IMR-90 (cell line): ENCODE data around the gene NPR2. TPM values are rescaled to one million over a fixed set of nuclear protein-coding genes. Genes with fewer than 3 reads are reported as not detected.
A peak's percentile ranks its signal among the peaks of the same experiment; 100 is the strongest.

Experiments
- ATAC-seq: fragments of 200-7000 bp; cut with Tn5 transposase; 2 replicates; pipeline ENCODE4 v1.9.1; 2020; ENCODE audit warnings: low read depth, mild to moderate bottlenecking, moderate library complexity
- BruUV-seq: library from RNA; stranded (reverse); fragments of 400-500 nt; replicated peaks from 2 replicates; lab custom pipeline; 2021; lab: Mats Ljungman, UMichigan
- CTCF ChIA-PET: fragments of 300-600 bp; formaldehyde crosslinking; extraction: SDS; loops from one replicate; lab custom pipeline; 2021; ENCODE audit warnings: antibody characterized with exemption; lab: Yijun Ruan, JAX
- POLR2A ChIA-PET: fragments of 300-600 bp; sonication (Branson Sonifier 250); formaldehyde crosslinking; loops from one replicate; lab custom pipeline; 2022; ENCODE audit warnings: antibody characterized with exemption; ENCODE audit not compliant: unreplicated experiment; lab: Charles Lee
- DNase-seq: peaks from one replicate; pipeline ENCODE4 v3.0.0; 2013
- H2AFZ ChIP-seq: replicated peaks from 2 replicates; pipeline ENCODE3; 2013; ENCODE audit warnings: low read length, mild to moderate bottlenecking; ENCODE audit not compliant: poor library complexity
- H2AK5ac ChIP-seq: 2 replicates; pipeline ENCODE4 v1.6.1; 2013; ENCODE audit warnings: low read depth, low read length, inconsistent platforms
- H2AK9ac ChIP-seq: replicated peaks from 2 replicates; pipeline ENCODE3; 2013; ENCODE audit warnings: mild to moderate bottlenecking, low read depth, low read length, moderate library complexity; ENCODE audit not compliant: poor library complexity
- H2BK120ac ChIP-seq: 2 replicates; pipeline ENCODE4 v1.6.1; 2013; ENCODE audit warnings: low read depth, low read length, inconsistent platforms
- H2BK15ac ChIP-seq: 3 replicates; pipeline ENCODE4 v1.6.1; 2013; ENCODE audit warnings: low read depth, low read length, inconsistent platforms
- H2BK20ac ChIP-seq: 2 replicates; pipeline ENCODE4 v1.6.1; 2013; ENCODE audit warnings: low read depth, mild to moderate bottlenecking, inconsistent platforms, low read length, moderate library complexity
- H2BK5ac ChIP-seq: 2 replicates; pipeline ENCODE4 v1.6.1; 2013; ENCODE audit warnings: mild to moderate bottlenecking, low read depth, low read length, inconsistent platforms; ENCODE audit not compliant: poor library complexity, severe bottlenecking
- H3K14ac ChIP-seq: replicated peaks from 2 replicates; pipeline ENCODE4 v1.6.1; 2013; ENCODE audit warnings: low read depth, low read length, inconsistent platforms
- H3K18ac ChIP-seq: 2 replicates; pipeline ENCODE4 v1.6.1; 2013; ENCODE audit warnings: low read depth, low read length, control low read depth
- H3K23ac ChIP-seq: 2 replicates; pipeline ENCODE4 v1.6.1; 2013; ENCODE audit warnings: low read depth, low read length, inconsistent platforms
- H3K27ac ChIP-seq: 2 replicates; pipeline ENCODE4 v1.5.1; 2013; ENCODE audit warnings: mild to moderate bottlenecking, control low read depth, low read length; ENCODE audit not compliant: insufficient read depth
- H3K27me3 ChIP-seq: 2 replicates; pipeline ENCODE4 v1.6.1; 2013; ENCODE audit warnings: low read length; ENCODE audit not compliant: control insufficient read depth, insufficient read depth
- H3K36me3 ChIP-seq: 2 replicates; pipeline ENCODE4 v1.6.1; 2013; ENCODE audit warnings: low read length, mixed read lengths; ENCODE audit not compliant: control insufficient read depth, insufficient read depth
- H3K4ac ChIP-seq: 2 replicates; pipeline ENCODE4 v1.6.1; 2013; ENCODE audit warnings: low read depth, low read length, inconsistent platforms
- H3K4me1 ChIP-seq: 2 replicates; pipeline ENCODE4 v1.6.1; 2013; ENCODE audit warnings: low read length, mixed read lengths; ENCODE audit not compliant: control insufficient read depth, insufficient read depth
- H3K4me2 ChIP-seq: 2 replicates; pipeline ENCODE4 v1.6.1; 2013; ENCODE audit warnings: low read depth, mild to moderate bottlenecking, control low read depth, low read length, moderate library complexity
- H3K4me3 ChIP-seq: 2 replicates; pipeline ENCODE4 v1.5.1; 2013; ENCODE audit warnings: low read depth, mild to moderate bottlenecking, control low read depth, low read length, moderate library complexity; ENCODE audit not compliant: insufficient read depth
- H3K56ac ChIP-seq: 2 replicates; pipeline ENCODE4 v1.6.1; 2013; ENCODE audit warnings: low read length, inconsistent platforms; ENCODE audit not compliant: insufficient read depth; ENCODE audit errors: extremely low read depth
- H3K79me1 ChIP-seq, 2 experiments: 2 replicates each; pipeline ENCODE4 v1.6.1; 2013; ENCODE audit warnings: low read length in 2 of 2, inconsistent platforms in 1 of 2, low read depth in 1 of 2
- H3K9ac ChIP-seq: 2 replicates; pipeline ENCODE4 v1.6.1; 2013; ENCODE audit warnings: low read depth, low read length, control low read depth
- H3K9me1 ChIP-seq: 2 replicates; pipeline ENCODE4 v1.6.1; 2013; ENCODE audit warnings: low read length, inconsistent platforms; ENCODE audit not compliant: insufficient read depth
- H3K9me3 ChIP-seq: 2 replicates; pipeline ENCODE4 v1.6.1; 2013; ENCODE audit warnings: low read length; ENCODE audit not compliant: control insufficient read depth, insufficient read depth
- H4K20me1 ChIP-seq: 2 replicates; pipeline ENCODE4 v1.6.1; 2013; ENCODE audit warnings: low read length, inconsistent platforms; ENCODE audit not compliant: insufficient read depth
- H4K5ac ChIP-seq: 2 replicates; pipeline ENCODE4 v1.6.1; 2013; ENCODE audit warnings: mild to moderate bottlenecking, low read depth, low read length, control low read depth
- H4K8ac ChIP-seq, 2 experiments: 2 replicates each; pipeline ENCODE4 v1.6.1; 2013; ENCODE audit warnings: low read depth in 2 of 2, low read length in 2 of 2, control low read depth in 1 of 2, inconsistent platforms in 1 of 2
- H4K91ac ChIP-seq: 2 replicates; pipeline ENCODE4 v1.6.1; 2013; ENCODE audit warnings: low read depth, low read length, inconsistent platforms; ENCODE audit not compliant: insufficient read depth
- BHLHE40 ChIP-seq: fragments of 150-350 bp; IDR thresholded peaks from 2 replicates; pipeline ENCODE4 v1.6.1; 2016; ENCODE audit warnings: mild to moderate bottlenecking, low read depth, low read length
- CEBPB ChIP-seq: IDR thresholded peaks from 2 replicates; pipeline ENCODE4 v1.6.1; 2012; ENCODE audit warnings: low read depth, low read length, improper control_type of control experiment
- CHD1 ChIP-seq: IDR thresholded peaks from 2 replicates; pipeline ENCODE4 v1.6.1; 2012; ENCODE audit warnings: low read depth, low read length, improper control_type of control experiment
- ELK1 ChIP-seq: fragments of 150-350 bp; IDR thresholded peaks from 2 replicates; pipeline ENCODE4 v1.6.1; 2016; ENCODE audit warnings: low read depth, mild to moderate bottlenecking, low read length, moderate library complexity, borderline replicate concordance
- FOS ChIP-seq: fragments of 150-350 bp; IDR thresholded peaks from 2 replicates; pipeline ENCODE4 v1.6.1; 2016; ENCODE audit warnings: low read depth, low read length
- MAFK ChIP-seq: IDR thresholded peaks from 2 replicates; pipeline ENCODE4 v1.6.1; 2012; ENCODE audit warnings: low read depth, low read length, improper control_type of control experiment
- MXI1 ChIP-seq: IDR thresholded peaks from 2 replicates; pipeline ENCODE4 v1.6.1; 2012; ENCODE audit warnings: low read depth, mild to moderate bottlenecking, low read length, moderate library complexity, borderline replicate concordance
- NFE2L2 ChIP-seq: fragments of 150-350 bp; IDR thresholded peaks from 2 replicates; pipeline ENCODE4 v1.6.1; 2016; ENCODE audit warnings: low read depth, mild to moderate bottlenecking, low read length
- POLR2A ChIP-seq: IDR thresholded peaks from 2 replicates; pipeline ENCODE4 v1.6.1; 2012; ENCODE audit warnings: mild to moderate bottlenecking, low read depth, low read length
- RAD21 ChIP-seq: IDR thresholded peaks from 2 replicates; pipeline ENCODE4 v1.6.1; 2012; ENCODE audit warnings: low read length, improper control_type of control experiment
- RCOR1 ChIP-seq: IDR thresholded peaks from 2 replicates; pipeline ENCODE4 v1.6.1; 2012; ENCODE audit warnings: mild to moderate bottlenecking, low read length, improper control_type of control experiment; ENCODE audit not compliant: insufficient replicate concordance
- USF2 ChIP-seq: fragments of 150-350 bp; IDR thresholded peaks from 2 replicates; pipeline ENCODE4 v1.6.1; 2017; ENCODE audit warnings: mild to moderate bottlenecking, antibody characterized with exemption, low read length, low read depth
- WGBS, 2 experiments: methylation state at CpG; one replicate each; pipeline versions ENCODE4 v1.1.5 to v1.1.7; 2013; ENCODE audit warnings: missing lambda C conversion rate in 2 of 2; ENCODE audit not compliant: insufficient read length in 1 of 2; ENCODE audit errors: extremely low coverage in 2 of 2; 5-methylcytosine and 5-hydroxymethylcytosine counted together
- dilution Hi-C: fragments of 300-500 bp; cut with HindIII; formaldehyde crosslinking; loops from one replicate; pipeline ENCODE4 v1.14.3; 2018; ENCODE audit warnings: low sequenced_read_pairs; ENCODE audit not compliant: unreplicated experiment
- in situ Hi-C: fragments of 300-500 bp; cut with MboI; formaldehyde crosslinking; loops from 3 replicates; pipeline ENCODE4 v1.14.3; 2019; ENCODE audit warnings: low sequenced_read_pairs, inconsistent platforms, mixed read lengths
- intact Hi-C: fragments of 100-400 bp; cut with micrococcal nuclease; formaldehyde crosslinking; loops from 2 replicates; pipeline ENCODE4 v1.10.0; 2022
- polyA plus RNA-seq, 3 experiments: library from polyadenylated mRNA; depleted of rRNA; stranded (reverse); fragments of >200 nt; gene quantifications; 2 replicates each; pipeline ENCODE4 v1.2.3, GENCODE V29; 2012; ENCODE audit warnings: low replicate concordance in 1 of 3
- total RNA-seq: library from RNA; depleted of rRNA; stranded (reverse); fragments of >200 nt; gene quantifications from 2 replicates; pipeline ENCODE4 v1.2.3, GENCODE V29; 2012
- TF ChIP-seq, protein P1 (sequence below): conservative IDR thresholded peaks from 2 replicates; pipeline ENCODE4 v1.5.1; 2012; ENCODE audit warnings: mild to moderate bottlenecking, low read depth, low read length, improper control_type of control experiment

The NPR2 gene
- total and polyA plus RNA-seq, 2 of the 4 experiments (the other 2 are of a cell fraction) = 5.2 to 35.7 TPM

- H3K56ac ChIP-seq = no peak overlapping the region
- no peak overlapping the region for H2BK20ac ChIP-seq
- no peak overlapping the region for H3K18ac ChIP-seq
- no peaks in the 10 kb centered on the region for H4K20me1 ChIP-seq
- H3K4me3 ChIP-seq = no peak overlapping the region
- peaks cover 2% of the 10 kb centered on the region; the same call in 1 of the 2 replicates for H3K27me3 ChIP-seq
- no peak overlapping the region for H4K91ac ChIP-seq
- intact Hi-C loops (no loop called here), dilution Hi-C loops (no loop called here), in situ Hi-C loops (no loop called here)
- ATAC-seq (no peak), DNase-seq (no peak)
- no peak overlapping the region for H3K14ac ChIP-seq
- POLR2A ChIA-PET = no interaction called here
- CTCF ChIA-PET = no interaction called here
- no peak overlapping the region for H3K4me2 ChIP-seq
- H2AK5ac ChIP-seq = no peak overlapping the region
- no peak overlapping the region for H3K27ac ChIP-seq
- H3K79me1 ChIP-seq = peaks cover 4 to 10% of the 10 kb centered on the region in 2 experiments
- no peak overlapping the region for H3K9ac ChIP-seq
- no peak for TF ChIP-seq CHD1
- no peak for TF ChIP-seq NFE2L2
- no peak for TF ChIP-seq CEBPB
- no peak for TF ChIP-seq BHLHE40
- no peak for TF ChIP-seq ELK1
- no peak for TF ChIP-seq FOS
- TF ChIP-seq RAD21 = no peak
- TF ChIP-seq, protein P1, sequence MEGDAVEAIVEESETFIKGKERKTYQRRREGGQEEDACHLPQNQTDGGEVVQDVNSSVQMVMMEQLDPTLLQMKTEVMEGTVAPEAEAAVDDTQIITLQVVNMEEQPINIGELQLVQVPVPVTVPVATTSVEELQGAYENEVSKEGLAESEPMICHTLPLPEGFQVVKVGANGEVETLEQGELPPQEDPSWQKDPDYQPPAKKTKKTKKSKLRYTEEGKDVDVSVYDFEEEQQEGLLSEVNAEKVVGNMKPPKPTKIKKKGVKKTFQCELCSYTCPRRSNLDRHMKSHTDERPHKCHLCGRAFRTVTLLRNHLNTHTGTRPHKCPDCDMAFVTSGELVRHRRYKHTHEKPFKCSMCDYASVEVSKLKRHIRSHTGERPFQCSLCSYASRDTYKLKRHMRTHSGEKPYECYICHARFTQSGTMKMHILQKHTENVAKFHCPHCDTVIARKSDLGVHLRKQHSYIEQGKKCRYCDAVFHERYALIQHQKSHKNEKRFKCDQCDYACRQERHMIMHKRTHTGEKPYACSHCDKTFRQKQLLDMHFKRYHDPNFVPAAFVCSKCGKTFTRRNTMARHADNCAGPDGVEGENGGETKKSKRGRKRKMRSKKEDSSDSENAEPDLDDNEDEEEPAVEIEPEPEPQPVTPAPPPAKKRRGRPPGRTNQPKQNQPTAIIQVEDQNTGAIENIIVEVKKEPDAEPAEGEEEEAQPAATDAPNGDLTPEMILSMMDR = no peak
- TF ChIP-seq POLR2A = no peak
- TF ChIP-seq MAFK = no peak
- no peak for TF ChIP-seq USF2
- TF ChIP-seq RCOR1 = no peak
- TF ChIP-seq MXI1 = no peak
- H2BK120ac ChIP-seq = no peak overlapping the region
- peaks cover 9% of the 10 kb centered on the region for H3K4me1 ChIP-seq
- H4K5ac ChIP-seq = no peak overlapping the region
- no peak overlapping the region for H2AK9ac ChIP-seq
- no peak overlapping the region for H3K4ac ChIP-seq
- TSS peak; percentile 10 for BruUV-seq
- no peak overlapping the region for H2BK15ac ChIP-seq
- no peak overlapping the region for H2BK5ac ChIP-seq
- H2AFZ ChIP-seq = no peak overlapping the region
- no peak overlapping the region for H3K23ac ChIP-seq
- WGBS, 2 experiments = 100% methylated on average over 1 of the region's 4 CpGs; no CpG with 5 or more reads in 1 of the 2 experiments
- no peak overlapping the region for H4K8ac ChIP-seq
- H3K36me3 ChIP-seq = peaks cover 40% of the 10 kb centered on the region
- peaks cover 7% of the 10 kb centered on the region for H3K9me1 ChIP-seq
- no peaks in the 10 kb centered on the region for H3K9me3 ChIP-seq
Observed at GRCh38 chr9:35755071-35755470, 36.3 kb upstream of the NPR2 start.
